Prostate gland (tissue), 2 donors: ENCODE results near the gene NOC4L. TPM values are rescaled to one million over a fixed set of nuclear protein-coding genes. Genes with fewer than 3 reads are reported as not detected.

Experiments used
- DNase-seq: peaks from one replicate; pipeline ENCODE4 v3.0.0-alpha.2; 2019; ENCODE audit warnings: low spot score
- H3K27ac ChIP-seq, 2 donors: fragments of 200-600 bp; sonication (generic); 2 replicates each; pipeline ENCODE4 v1.5.1; 2017 to 2019
- H3K27me3 ChIP-seq: fragments of 200-600 bp; sonication (generic); replicated peaks from 2 replicates; pipeline ENCODE4 v1.5.1; 2019; ENCODE audit not compliant: insufficient read depth
- H3K36me3 ChIP-seq, 2 donors: fragments of 200-600 bp; sonication (generic); 1 replicate in 1 of 2; 2 replicates in 1 of 2; pipeline versions ENCODE4 v1.5.1 to v1.8.1; 2017 to 2019
- H3K4me1 ChIP-seq: fragments of 200-600 bp; sonication (generic); replicated peaks from 2 replicates; pipeline ENCODE4 v1.5.1; 2019
- H3K4me3 ChIP-seq, 2 donors: fragments of 200-600 bp; sonication (generic); 2 replicates each; pipeline ENCODE4 v1.5.1; 2017 to 2019
- H3K9me3 ChIP-seq: fragments of 200-600 bp; sonication (generic); 2 replicates; pipeline ENCODE4 v1.5.1; 2017
- CTCF ChIP-seq, 4 experiments: fragments of 200-600 bp in 2 of 4; fragments of 450-650 bp in 2 of 4; sonication (generic) in 2 of 4; IDR thresholded peaks; 1 replicate in 3 of 4; 2 replicates in 1 of 4; pipeline ENCODE4 v1.5.1; 2016 to 2019; ENCODE audit warnings: antibody characterized with exemption in 4 of 4, mild to moderate bottlenecking in 2 of 4, moderate library complexity in 2 of 4
- POLR2A ChIP-seq: fragments of 450-650 bp; IDR thresholded peaks from one replicate; pipeline ENCODE4 v1.6.1; 2016; ENCODE audit warnings: antibody characterized with exemption, mild to moderate bottlenecking
- POLR2AphosphoS5 ChIP-seq: sonication (generic); formaldehyde crosslinking; IDR thresholded peaks from one replicate; pipeline ENCODE4 v1.6.1; 2017; ENCODE audit warnings: antibody characterized with exemption
- WGBS: methylation state at CpG from one replicate; pipeline ENCODE4 v1.1.5; 2018; 5-methylcytosine and 5-hydroxymethylcytosine counted together
- intact Hi-C: fragments of 100-400 bp; cut with DNase I; formaldehyde crosslinking; loops from one replicate; pipeline ENCODE4 v1.14.2; 2022
- total RNA-seq, 2 donors: library from RNA; depleted of rRNA; stranded (reverse); fragments of >200 nt; gene quantifications; one replicate each; pipeline ENCODE4 v1.1.0, GENCODE V29; 2016

Gene NOC4L
- total RNA-seq, 2 donors from 2014 or later: 12.4 to 32.5 TPM

GRCh38 chr12:132151145-132151765 lies 7.0 kb downstream of the NOC4L start:
- no peaks in the 10 kb centered on the region for H3K4me1 ChIP-seq
- no peak overlapping the region for H3K27ac ChIP-seq
- no peaks in the 10 kb centered on the region for H3K36me3 ChIP-seq
- intact Hi-C loops: loop anchor here (10.0 kb wide), 4 partner anchors 224 to 464 kb away; partner anchors contain the start of genes LRCOL1 and P2RX2
- H3K9me3 ChIP-seq: no peaks in the 10 kb centered on the region
- H3K27me3 ChIP-seq: no peaks in the 10 kb centered on the region
- 95% methylated on average over 26 of the region's 36 CpGs for WGBS
- TF ChIP-seq POLR2AphosphoS5 (no peak), CTCF (IDR thresholded peaks at IDR 0.05) (no peak), POLR2A (no peak)
- H3K4me3 ChIP-seq: no peak overlapping the region
- DNase-seq: no peak

GRCh38 chr12:132151766-132152410 lies 7.6 kb downstream of the NOC4L start:
- no peak for DNase-seq

GRCh38 chr12:132152411-132152821 lies 8.2 kb downstream of the NOC4L start:
- Histone ChIP-seq H3K36me3 (no peaks in the 10 kb centered on the region), H3K27me3 (no peaks in the 10 kb centered on the region)

More at GRCh38 chr12:132151766-132152410, 7.6 kb downstream of the NOC4L start:
- Histone ChIP-seq H3K4me1 (no peaks in the 10 kb centered on the region), H3K27ac (no peak overlapping the region), H3K4me3 (no peak overlapping the region), H3K9me3 (no peaks in the 10 kb centered on the region), H3K27me3 (no peaks in the 10 kb centered on the region), H3K36me3 (no peaks in the 10 kb centered on the region)
- intact Hi-C loops: loop anchor here (10.0 kb wide), 4 partner anchors 223 to 463 kb away; partner anchors contain the start of genes LRCOL1 and P2RX2
- 95% methylated on average over 30 of the region's 32 CpGs for WGBS
- no peak for TF ChIP-seq POLR2A
- TF ChIP-seq POLR2AphosphoS5: no peak
- TF ChIP-seq CTCF (IDR thresholded peaks at IDR 0.05): no peak

GRCh38 chr12:132152953-132153352 lies 8.7 kb downstream of the NOC4L start:
- no peak for DNase-seq
- Histone ChIP-seq H3K4me3 (no peak overlapping the region), H3K4me1 (no peaks in the 10 kb centered on the region), H3K27me3 (no peaks in the 10 kb centered on the region), H3K36me3 (no peaks in the 10 kb centered on the region), H3K9me3 (no peaks in the 10 kb centered on the region), H3K27ac (no peak overlapping the region)
- intact Hi-C loops: loop anchor here (10.0 kb wide), 4 partner anchors 222 to 462 kb away; partner anchors contain the start of genes LRCOL1 and P2RX2
- 97% methylated on average over 20 of the region's 20 CpGs for WGBS
- TF ChIP-seq CTCF (IDR thresholded peaks at IDR 0.05): no peak
- no peak for TF ChIP-seq POLR2A
- no peak for TF ChIP-seq POLR2AphosphoS5

More at GRCh38 chr12:132152411-132152821, 8.2 kb downstream of the NOC4L start:
- DNase-seq: no peak
- H3K9me3 ChIP-seq: no peaks in the 10 kb centered on the region
- H3K4me1 ChIP-seq: no peaks in the 10 kb centered on the region
- no peak overlapping the region for H3K4me3 ChIP-seq
- 97% methylated on average over 9 of the region's 9 CpGs for WGBS
- no peak overlapping the region for H3K27ac ChIP-seq
- TF ChIP-seq POLR2A: no peak
- TF ChIP-seq POLR2AphosphoS5: no peak
- TF ChIP-seq CTCF (IDR thresholded peaks at IDR 0.05): no peak
- intact Hi-C loops: loop anchor here (10.0 kb wide), 4 partner anchors 222 to 462 kb away; partner anchors contain the start of genes LRCOL1 and P2RX2
